Endothelial cell of umbilical vein (primary cell): ENCODE data around the gene NPHP3.
A peak's percentile ranks its signal among the peaks of the same experiment; 100 is the strongest.

ENCODE experiments used
- EZH2 ChIP-seq: IDR thresholded peaks from 2 replicates; pipeline ENCODE4 v1.6.1; 2012; ENCODE audit warnings: borderline replicate concordance, low read depth, mild to moderate bottlenecking, moderate library complexity, low read length, inconsistent platforms; ENCODE audit not compliant: severe bottlenecking
- GATA2 ChIP-seq: IDR thresholded peaks from 2 replicates; pipeline ENCODE4 v1.7.0; 2011; ENCODE audit warnings: low read depth, mild to moderate bottlenecking, moderate library complexity, mixed read lengths, low read length; ENCODE audit not compliant: insufficient read length, insufficient read depth
- JUN ChIP-seq: IDR thresholded peaks from 2 replicates; pipeline ENCODE4 v1.6.1; 2011; ENCODE audit warnings: borderline replicate concordance, low read depth; ENCODE audit not compliant: insufficient read length, insufficient read depth
- MYC ChIP-seq: IDR thresholded peaks from one replicate; pipeline ENCODE4 v1.6.1; 2011; ENCODE audit warnings: mild to moderate bottlenecking, low read depth, low read length
- POLR2A ChIP-seq: IDR thresholded peaks from 2 replicates; pipeline ENCODE4 v1.6.1; 2012; ENCODE audit warnings: low read depth, mild to moderate bottlenecking, control low read depth, low read length
- POLR2AphosphoS5 ChIP-seq: IDR thresholded peaks from 2 replicates; pipeline ENCODE4 v1.6.1; 2012; ENCODE audit warnings: low read depth, mild to moderate bottlenecking, control low read depth, low read length, moderate library complexity; ENCODE audit not compliant: insufficient read depth
- TF ChIP-seq, protein P1 (sequence below), 2 donors: IDR thresholded peaks; 1 replicate in 1 of 2; 2 replicates in 1 of 2; pipeline ENCODE4 v1.5.1; 2011; ENCODE audit warnings: low read length in 2 of 2, mild to moderate bottlenecking in 2 of 2, moderate library complexity in 2 of 2, control low read depth in 1 of 2, inconsistent platforms in 1 of 2, low read depth in 1 of 2; ENCODE audit not compliant: insufficient read depth in 1 of 2; ENCODE audit errors: extremely low read depth in 1 of 2
- TF ChIP-seq, protein P2 (sequence below): IDR thresholded peaks from 2 replicates; pipeline ENCODE4 v1.6.1; 2011; ENCODE audit not compliant: insufficient read depth, insufficient read length

DNA sequence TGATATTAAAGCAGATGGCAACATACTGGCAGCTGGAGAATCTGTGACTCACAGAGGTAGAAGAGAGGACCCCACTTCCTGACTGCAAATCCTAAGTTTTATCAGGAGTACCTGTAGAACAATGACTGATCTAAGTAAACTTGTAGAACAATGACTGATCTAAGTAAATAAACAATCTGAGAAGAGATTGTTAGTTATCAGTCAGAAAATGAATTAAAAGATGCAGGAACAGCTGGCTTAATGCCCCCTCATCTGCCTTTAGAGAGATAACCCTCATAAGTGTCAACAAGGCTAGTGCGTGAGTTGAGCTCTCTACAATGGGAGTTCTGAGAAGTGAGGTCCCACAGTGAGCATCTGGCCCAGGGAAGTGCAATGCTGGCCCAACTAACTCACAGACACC lies 77.2 kb downstream of the NPHP3 start:
- TF ChIP-seq, protein P1, sequence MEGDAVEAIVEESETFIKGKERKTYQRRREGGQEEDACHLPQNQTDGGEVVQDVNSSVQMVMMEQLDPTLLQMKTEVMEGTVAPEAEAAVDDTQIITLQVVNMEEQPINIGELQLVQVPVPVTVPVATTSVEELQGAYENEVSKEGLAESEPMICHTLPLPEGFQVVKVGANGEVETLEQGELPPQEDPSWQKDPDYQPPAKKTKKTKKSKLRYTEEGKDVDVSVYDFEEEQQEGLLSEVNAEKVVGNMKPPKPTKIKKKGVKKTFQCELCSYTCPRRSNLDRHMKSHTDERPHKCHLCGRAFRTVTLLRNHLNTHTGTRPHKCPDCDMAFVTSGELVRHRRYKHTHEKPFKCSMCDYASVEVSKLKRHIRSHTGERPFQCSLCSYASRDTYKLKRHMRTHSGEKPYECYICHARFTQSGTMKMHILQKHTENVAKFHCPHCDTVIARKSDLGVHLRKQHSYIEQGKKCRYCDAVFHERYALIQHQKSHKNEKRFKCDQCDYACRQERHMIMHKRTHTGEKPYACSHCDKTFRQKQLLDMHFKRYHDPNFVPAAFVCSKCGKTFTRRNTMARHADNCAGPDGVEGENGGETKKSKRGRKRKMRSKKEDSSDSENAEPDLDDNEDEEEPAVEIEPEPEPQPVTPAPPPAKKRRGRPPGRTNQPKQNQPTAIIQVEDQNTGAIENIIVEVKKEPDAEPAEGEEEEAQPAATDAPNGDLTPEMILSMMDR (IDR thresholded peaks at IDR 0.05; ENCODE audit: extremely low read depth in 1 of 2, insufficient read depth in 1 of 2, low read depth in 1 of 2, low read length in 2 of 2): no peak
- TF ChIP-seq POLR2A (no peak), MYC (no peak), EZH2 (no peak), POLR2AphosphoS5 (peak; percentile 46), GATA2 (peak; percentile 84), JUN (no peak)
- TF ChIP-seq, protein P2, sequence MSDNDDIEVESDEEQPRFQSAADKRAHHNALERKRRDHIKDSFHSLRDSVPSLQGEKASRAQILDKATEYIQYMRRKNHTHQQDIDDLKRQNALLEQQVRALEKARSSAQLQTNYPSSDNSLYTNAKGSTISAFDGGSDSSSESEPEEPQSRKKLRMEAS: no peak
